RPMI8226 (cell line): ENCODE results near the gene ANO2.

Experiments used
- DNase-seq: peaks from one replicate; pipeline ENCODE4 v3.0.0-alpha.2; 2015

ANO2 gene

DNA sequence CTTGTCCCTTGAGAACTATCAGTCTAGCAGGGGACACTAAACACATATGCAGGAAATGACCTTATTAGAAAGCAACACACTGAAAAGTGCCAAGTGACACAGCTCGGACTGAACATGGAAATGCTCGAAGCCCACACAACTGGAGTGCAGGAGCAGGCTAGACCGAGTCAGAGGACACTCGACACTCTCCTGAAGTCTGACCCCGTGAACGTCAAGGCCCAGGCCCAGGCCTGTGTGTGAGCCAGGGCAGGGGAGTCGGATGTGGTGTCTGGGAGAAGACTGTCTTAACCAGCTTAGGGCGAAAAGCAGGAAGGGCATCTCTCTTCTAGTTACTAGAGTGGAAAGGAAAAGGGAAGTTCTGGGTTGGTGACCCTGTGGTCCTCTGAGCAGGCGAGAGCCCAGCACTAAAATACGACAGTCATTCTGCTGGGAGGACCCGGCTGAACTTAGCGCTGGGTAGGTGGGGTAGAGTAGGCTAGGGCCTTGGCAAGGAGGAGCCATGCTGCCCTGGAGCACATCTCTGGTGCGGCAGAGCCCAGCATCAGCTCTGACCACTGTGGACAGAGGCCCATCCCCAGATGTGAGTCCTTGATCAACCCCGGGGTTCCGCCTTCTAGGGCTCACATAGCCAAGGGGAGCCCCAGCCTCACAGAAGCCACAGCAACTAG is 420.2 kb downstream of the ANO2 start:
- DNase-seq, result no peak

DNA sequence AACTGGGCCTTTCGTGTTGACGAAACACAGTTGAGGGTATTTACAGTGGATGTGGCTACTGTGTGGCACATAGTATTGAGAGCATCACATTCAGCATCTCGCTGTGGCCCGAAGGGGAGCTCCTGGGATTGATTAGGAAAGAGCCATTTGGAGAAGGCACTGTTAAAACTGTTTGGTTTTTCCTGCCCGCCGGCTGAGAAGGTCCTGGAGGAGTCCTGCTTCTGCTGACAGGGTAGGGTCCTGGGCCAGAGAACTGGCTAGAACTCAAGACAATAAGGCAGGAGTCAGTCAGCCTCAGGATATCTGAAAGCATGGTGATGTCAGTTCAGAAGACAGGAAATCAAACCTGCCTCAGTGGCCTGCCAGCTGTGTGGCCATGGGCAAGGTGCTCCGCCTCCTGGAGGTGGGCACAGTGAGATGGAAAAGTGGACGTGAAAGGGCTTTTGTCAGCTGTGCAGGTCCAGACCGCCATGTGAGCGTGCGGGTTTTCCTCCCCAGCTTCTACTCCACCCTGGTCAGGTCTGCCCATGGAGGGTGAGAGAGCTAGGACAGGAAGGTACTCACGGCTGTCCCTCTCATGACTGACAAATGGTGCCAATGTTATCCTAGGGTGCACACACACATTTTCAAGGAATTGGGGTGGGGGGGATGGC is 420.8 kb downstream of the ANO2 start:
- no peak for DNase-seq

DNA sequence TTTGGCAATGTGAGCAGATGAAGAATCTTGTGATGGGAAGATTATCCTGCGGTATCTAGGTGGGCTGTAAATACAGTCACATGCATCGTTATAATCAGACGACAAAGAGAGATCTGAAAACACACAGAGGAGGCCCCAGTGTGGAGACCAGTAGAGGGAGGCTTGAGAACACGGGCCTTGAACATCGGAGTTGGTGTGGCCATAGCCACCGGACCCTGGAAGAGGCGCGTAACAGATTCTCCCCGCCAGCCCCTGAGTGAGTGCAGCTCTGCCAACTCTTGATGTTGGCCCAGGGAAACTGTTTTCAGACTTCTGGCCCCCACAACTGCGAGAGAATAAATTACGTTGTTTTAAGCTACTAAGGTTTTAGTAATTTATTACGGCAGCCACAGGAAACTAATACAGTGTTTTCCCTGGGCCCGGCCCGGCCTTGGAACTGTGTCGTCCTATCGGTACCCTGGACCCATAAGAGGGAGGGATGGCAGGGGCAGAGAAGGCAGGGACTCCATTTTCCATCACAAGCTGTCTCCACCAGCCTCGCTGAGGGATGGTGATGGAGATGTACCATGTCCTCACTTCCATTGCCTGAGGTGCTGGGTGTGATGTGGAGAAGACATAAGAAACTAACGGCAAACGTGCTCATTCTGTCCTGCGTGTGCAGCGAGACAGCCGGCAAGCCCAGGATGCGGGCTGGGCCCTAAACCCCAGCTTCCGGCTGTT is 421.5 kb downstream of the ANO2 start:
- DNase-seq, result no peak

DNA sequence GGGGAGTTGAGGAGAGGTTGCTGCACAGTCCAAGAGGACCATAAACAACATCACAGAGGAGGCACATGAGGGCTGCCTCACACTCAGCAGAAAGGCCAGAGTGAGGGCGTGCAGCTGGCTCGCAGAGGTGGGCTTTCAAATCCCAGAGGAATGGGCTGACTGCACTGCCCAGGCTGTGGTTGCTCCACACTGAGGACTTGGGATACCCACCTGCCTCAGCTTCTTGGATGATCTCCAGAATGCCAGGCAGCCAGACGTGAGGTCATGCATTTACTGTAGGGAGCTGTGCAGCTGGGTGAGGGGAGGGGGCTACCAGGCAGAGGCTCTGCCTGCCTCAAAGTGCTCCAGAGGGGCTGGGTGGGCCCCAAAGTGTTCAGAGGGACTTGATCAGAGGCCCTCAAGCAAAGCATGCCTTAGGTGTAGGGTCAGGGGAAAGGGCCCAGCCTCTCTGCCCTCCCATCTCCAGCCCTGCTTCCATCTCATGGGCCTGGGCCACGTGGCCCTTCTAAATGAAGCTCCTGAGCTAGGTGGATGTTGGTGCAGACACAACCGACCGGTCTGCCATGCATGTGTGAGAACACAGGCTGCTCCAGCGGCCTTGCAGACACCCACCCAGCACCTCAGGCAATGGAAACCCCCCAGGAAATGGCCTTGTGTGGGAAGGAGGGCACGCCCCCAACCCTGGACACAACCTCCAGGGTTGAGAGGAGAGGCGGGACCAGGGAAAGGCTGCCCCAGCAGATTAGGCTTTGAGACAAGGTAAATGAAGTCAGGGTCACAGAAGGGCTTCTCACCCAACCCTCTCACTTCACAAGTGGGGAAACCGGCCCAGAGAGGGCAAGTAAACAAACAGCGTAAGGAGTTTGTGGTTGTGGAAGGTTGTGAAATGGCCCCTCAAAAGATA is 422.4 kb downstream of the ANO2 start:
- DNase-seq, result no peak

DNA sequence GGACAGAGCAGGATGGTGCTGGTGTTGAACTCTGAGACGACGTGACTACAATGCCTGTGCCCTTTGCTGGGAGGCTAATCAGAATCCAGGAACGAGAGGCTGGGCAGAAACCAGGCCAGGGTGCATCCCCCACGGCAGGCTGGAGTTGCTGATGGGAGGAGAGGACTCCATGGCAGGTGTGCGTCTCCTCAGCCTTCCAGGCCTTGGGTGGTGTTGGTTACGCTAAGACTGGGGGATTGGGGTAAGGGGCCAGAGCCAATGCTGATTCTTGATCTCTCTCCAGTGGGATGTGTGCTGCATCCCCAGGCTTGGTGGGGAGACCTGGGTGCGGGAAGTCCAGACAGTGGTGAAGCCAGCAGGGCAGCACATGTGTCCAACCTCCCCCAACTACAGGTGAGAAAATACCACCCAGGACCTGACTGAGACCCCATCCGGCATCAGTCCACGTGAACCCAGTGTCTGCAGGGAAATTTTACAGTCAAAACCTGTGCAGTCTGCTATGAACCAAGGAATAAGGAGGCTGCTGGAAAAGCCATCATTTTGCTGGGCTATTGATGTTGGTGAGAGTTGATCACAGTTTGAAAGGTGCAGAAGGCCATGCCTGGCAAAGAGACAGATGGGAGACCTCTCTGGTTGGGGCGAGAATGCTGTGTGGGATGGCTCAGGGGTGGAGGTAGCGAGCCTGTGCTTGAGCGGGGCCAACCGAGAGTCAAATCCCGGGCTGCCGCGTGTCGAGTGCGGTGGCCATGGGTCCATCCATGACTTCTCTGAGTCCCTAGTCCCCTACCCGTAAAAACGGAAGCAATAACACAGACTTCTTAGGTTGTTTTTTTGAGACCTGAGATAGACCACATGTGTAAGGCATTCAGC is 423.4 kb downstream of the ANO2 start:
- DNase-seq, result no peak

DNA sequence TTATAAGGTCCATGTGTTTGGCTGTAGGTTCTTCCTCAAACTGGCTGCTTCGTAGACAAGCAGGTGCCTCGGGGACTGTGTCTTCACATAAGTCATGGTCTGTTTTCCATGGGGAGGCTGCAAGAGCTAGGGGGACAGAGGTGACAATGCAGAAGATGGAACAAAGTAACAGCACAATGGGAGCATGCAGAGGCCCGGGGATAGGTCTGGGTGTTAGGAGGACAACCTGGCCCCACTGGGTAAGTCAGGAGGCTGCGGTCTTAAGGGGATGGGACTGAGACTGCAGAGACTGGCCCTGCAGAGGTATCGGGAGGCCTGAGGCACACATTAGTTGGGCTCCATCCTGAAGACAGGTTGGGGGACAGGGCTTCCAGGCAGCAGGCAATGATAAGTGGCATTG is 424.2 kb downstream of the ANO2 start:
- DNase-seq, result no peak

DNA sequence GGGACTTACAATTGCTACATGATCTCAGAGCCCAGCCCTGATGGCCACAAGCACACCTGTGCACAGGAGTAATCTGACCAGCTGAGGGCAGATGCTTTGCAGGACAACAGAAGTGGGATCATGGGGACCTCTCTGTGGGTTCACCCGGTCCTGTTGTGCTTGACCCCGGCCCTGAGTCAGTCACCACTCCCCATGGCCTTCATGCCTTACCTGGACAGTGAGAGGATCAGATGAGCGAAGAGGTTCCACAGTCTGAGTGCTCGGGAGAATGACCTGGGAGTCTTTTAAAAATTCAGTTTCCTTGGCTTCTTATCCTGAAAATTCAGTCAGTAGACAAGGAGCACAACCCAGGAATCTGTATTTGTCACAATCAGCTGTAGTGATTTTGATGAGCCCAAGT is 425.0 kb downstream of the ANO2 start:
- DNase-seq, result no peak

DNA sequence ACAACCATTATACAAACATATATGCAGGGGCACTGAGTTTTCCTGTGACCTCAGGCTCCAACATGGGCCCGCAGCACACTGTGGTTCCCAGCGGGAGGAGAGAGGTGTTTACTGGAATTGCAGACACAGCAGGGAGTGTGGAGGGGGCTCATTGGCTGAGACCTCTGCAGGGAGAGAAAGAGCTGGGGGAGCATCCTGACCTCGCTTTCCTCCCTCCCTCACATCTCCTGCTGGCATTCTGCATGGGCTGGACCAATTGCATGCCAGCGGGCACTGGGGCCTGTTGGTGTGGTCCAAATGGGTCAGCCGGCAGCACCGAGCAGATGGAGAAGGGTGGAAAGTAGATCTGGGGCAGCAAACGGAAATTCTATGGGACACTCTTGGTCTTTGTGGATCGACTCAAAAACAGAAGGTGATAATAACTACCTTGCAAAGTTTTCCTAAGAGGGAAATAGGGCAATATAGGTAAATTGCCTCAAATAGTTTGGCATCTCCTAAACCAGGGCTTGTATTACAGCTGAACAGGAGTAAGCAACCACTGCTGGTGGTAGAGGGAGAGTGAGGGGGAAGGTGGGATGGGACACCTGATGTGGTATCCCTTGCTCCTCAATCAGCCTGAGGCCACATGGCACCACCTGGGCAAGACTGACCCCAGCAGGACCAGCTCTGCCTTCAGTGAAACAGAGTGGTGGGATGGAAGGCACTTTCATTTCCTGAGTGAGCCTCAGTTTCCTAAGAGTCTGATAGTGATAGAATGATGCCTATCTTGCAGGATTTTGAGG is 426.3 kb downstream of the ANO2 start:
- no peak for DNase-seq

DNA sequence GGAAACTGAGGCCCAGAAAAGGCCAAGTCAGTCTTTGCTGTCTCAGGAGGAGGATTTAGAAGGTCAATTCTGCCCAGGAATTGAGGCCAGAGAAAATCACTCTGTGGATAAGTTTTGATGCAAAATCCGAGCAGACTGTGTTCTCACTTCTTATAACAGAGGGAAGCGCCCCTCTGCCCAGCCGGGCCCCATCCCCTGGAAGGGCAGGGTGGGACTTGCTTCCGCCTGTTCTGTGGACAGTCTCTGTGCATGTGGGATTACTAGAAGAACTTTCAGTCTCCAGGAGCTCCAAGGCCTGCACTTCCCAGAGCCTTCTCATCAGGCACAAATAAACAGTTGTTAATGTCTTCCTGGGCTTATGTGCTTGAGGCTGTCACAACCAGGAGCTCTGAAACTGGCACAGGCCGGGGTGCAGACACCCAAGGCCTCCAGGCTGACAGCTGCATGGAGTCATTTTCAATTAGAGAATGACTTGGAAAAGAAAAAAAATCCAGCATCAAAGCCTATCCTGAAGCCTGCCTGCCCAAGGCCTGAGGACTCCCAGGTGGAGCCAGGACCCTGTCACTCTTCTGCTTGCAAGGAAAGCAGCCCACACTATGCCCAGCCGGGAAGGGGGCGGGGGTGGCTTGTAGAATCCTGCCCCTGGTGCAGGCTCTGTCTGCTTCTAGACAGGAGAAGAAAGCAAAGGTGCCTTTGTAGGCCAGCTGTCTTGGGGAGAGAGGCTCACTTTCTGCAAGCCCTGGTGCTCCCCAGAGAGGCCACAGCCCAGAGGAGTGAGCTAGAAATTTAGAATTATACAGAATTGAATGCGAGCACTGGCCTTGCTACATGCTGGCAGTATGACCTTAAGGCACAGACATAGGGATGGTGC is 428.5 kb downstream of the ANO2 start:
- no peak for DNase-seq

DNA sequence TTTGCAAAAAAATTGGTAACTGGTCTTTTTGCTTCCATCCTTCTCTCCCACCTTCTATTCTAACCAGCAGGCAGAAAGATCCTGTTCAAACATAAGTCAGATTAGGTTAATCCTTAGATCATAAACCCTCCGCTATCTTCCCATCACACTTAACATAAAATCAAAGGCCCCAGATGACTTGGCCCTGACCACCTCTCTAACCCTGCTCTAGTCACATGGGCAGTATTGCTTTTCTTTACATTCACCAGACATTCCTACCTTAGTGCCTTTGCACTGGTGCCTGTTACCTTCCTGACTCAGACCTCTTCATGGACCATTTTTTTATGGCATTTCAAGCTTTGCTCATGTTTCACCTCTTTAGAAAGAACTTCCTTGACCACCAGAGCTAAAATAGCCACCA is 429.6 kb downstream of the ANO2 start:
- no peak for DNase-seq

DNA sequence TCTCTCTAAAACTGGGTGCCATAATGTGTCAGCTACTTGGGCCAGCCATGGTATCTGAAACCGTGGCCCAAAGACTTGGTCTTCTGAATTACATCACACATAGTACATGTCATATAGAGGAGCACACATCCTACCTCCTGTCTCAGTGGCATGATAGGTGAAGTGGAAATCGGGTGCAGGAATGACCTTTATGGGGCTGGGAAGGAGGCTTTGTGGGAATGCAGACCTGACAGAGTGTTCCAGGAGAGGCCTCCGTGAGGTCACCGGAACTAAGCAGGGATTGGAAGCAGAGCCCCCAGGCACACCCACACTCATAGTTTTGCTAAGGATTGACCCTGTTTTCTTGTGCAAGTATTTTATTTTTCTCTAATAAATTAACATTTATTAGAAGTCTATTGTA is 430.5 kb downstream of the ANO2 start:
- no peak for DNase-seq

DNA sequence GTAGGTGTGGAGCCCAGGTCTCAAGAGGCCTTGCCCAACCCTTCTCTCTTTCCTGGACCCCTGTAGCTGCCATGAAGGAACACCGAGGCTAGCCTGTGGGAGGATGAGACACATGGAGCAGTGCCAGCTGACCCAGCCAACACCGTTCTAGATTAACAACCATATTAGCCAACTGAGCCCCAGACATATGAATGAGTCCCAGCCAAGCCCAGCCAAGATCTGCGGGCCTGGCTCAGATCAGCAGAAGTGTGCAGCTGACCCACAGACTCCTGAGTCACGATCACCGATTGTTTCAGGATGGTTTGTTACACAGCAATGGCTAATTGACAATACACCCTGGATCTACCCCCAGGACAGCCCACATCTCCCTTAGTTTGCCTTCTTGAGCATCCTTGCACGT is 431.0 kb downstream of the ANO2 start:
- no peak for DNase-seq

DNA sequence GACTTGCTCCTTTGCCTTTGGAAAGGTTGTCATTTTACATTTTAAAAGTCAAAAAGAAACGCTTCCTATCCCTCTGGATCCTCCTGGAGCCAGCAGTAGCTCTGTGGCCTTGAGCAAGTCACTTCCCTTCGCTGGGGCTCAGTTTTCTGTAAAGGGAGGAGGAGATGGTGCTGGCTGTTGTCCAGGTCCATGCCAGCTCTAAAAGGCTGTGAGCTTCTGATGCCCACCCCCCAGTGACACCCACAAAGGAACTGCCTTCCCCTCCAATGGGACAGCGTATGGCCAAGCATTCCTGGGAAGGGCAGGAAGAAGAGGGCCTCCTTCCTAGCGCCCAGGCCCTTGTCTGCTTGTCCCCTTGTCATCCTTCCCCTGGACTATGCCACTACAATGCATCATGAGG is 431.7 kb downstream of the ANO2 start:
- no peak for DNase-seq
